Measurements from ENCODE around the gene IFNL2. TPM values are rescaled to one million over a fixed set of nuclear protein-coding genes. Genes with fewer than 3 reads are reported as not detected.
A peak's percentile ranks its signal among the peaks of the same experiment; 100 is the strongest.
"Not testable (repeated sequence)": the region's sequence is repeated elsewhere in the genome, so short reads cannot be mapped to it uniquely, and the experiment has no call there.

IFNL2 gene
- total and polyA plus RNA-seq, 12 donors = not detected

DNA sequence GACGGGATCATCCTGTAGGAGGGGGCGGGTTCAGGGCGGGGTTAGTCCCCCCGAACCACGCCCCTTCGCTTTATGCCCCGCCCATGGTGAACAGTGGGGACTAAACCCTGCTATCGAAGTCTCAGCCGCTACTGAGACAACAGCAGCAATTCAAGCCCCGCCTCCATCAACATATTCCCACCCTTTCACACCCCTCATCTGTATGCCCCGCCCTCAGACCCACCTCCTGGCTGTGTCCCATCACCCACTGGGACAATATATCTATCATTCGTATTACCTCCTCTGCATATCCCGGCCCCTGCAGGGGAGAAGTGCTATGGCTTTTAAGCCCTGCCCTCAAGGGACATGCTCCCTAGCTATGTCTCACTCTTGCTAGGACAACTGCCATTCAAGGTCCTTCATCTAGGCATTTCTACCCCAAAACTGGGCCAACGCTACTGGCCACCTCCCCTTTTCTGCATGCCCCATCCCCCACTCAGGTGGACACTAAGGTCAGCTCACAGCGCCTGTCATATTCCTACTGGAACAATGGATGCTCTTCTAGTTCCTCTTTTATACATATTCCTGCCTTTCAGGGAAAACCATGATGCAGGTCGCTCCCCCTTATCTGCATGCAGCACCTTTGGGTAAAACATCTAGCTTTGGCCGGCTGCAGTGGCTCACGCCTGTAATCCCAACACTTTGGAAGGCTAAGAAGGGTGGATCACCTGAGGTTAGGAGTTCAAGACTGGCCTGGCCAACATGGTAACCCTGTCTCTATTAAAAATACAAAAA, 40.5 kb downstream of the IFNL2 start:
- 45 to 55% (median 49%) methylated on average over 15 to 18 of the region's 18 CpGs for WGBS, 4 donors
- Histone ChIP-seq H3K4me3 (no peak overlapping the region), H3K36me3 (replicated peaks in 1 of 2) (no peaks in the 10 kb centered on the region), H3K4me1 (replicated peaks in 1 of 2) (peaks cover 0 to 4% of the 10 kb centered on the region in 2 donors), H3K27ac (no peak overlapping the region), H3K27me3 (peaks cover 20% of the 10 kb centered on the region), H3K9me3 (replicated peaks in 1 of 3) (no peaks in the 10 kb centered on the region)
- no peak for TF ChIP-seq POLR2A (IDR thresholded peaks at IDR 0.05)
- no peak for TF ChIP-seq CTCF (IDR thresholded peaks at IDR 0.05)
- peak in 1 of 7 donors; percentile 13 for DNase-seq
- intact Hi-C loops (cut with DNase I) = no loop called here

GRCh38 chr19:39309305-39309670, 41.1 kb downstream of the IFNL2 start:
- intact Hi-C loops (cut with DNase I); DNase-seq; H3K27ac ChIP-seq; H3K9me3 ChIP-seq (replicated peaks in 1 of 3); H3K36me3 ChIP-seq (replicated peaks in 1 of 2); H3K4me3 ChIP-seq; H3K4me1 ChIP-seq (replicated peaks in 1 of 2): not testable (repeated sequence)
- peaks cover 20% of the 10 kb centered on the region for H3K27me3 ChIP-seq
- WGBS, 4 donors = 96 to 97% (median 96%) methylated on average over 7 of the region's 7 CpGs

DNA sequence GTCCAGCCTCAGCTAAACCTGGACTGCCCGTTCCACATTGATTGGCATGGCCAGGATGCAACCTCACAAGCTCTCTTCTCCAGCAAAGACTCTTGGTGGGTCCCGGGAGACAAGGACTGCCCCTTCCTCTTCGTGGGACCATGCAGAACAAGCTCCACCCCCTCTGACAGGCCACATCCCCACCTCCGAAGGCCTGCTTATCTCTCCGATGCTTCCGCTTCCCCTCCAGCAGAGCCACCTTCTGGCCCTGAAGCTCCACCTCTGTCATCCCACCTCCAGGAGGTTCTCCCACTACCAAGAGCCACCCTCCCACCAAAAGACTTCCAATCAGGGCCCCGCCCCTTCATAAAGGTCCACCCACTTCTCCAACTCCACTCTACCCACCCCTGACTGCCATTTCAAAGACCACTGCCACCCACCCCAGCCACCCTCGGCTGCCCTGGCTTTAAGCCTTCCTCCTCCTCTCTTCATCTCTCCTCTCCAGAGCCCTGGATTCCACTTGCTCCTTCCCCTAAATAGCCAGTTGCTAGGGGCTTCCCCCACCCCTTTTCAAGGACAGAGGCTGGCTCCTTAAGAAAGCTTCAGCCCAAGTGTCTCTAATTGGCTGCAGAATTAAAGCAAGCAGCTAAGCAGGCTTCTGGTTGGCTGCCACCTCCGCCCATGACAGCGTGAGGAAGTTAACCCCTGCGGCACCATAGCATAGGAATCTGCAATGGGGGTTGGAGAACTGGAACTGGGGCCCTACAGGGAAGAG, 42.5 kb downstream of the IFNL2 start:
- no peak for DNase-seq
- H3K4me3 ChIP-seq = no peak overlapping the region
- no peak overlapping the region for H3K27ac ChIP-seq
- H3K9me3 ChIP-seq (replicated peaks in 1 of 3) = no peaks in the 10 kb centered on the region
- no peaks in the 10 kb centered on the region for H3K36me3 ChIP-seq (replicated peaks in 1 of 2)
- TF ChIP-seq CTCF (IDR thresholded peaks at IDR 0.05) = no peak
- TF ChIP-seq POLR2A (IDR thresholded peaks at IDR 0.05) = no peak
- intact Hi-C loops (cut with DNase I) = no loop called here
- H3K27me3 ChIP-seq = peaks cover 20% of the 10 kb centered on the region
- WGBS, 4 donors = 70 to 78% (median 73%) methylated on average over 11 of the region's 11 CpGs
- peaks cover 0 to 4% of the 10 kb centered on the region in 2 donors for H3K4me1 ChIP-seq (replicated peaks in 1 of 2)

GRCh38 chr19:39314016-39314728, 46.0 kb downstream of the IFNL2 start:
- DNase-seq = no peak
- WGBS, 4 donors = 94 to 95% (median 94%) methylated on average over 43 to 64 of the region's 64 CpGs
- Histone ChIP-seq H3K27ac (no peak overlapping the region), H3K4me1 (replicated peaks in 1 of 2) (no peaks in the 10 kb centered on the region), H3K4me3 (no peak overlapping the region), H3K9me3 (replicated peaks in 1 of 3) (no peaks in the 10 kb centered on the region), H3K36me3 (replicated peaks in 1 of 2) (no peaks in the 10 kb centered on the region), H3K27me3 (no peaks in the 10 kb centered on the region)
- intact Hi-C loops (cut with DNase I) = no loop called here
- TF ChIP-seq CTCF (IDR thresholded peaks at IDR 0.05) (no peak), POLR2A (IDR thresholded peaks at IDR 0.05) (no peak)
